HG03060 (cell line): Measurements from ENCODE around the gene DNAH8.

Source experiments
- ATAC-seq: cut with Tn5 transposase; IDR thresholded peaks from one replicate; pipeline ENCODE4 v1.9.1; 2021; ENCODE audit warnings: low read depth, moderate number of reproducible peaks; ENCODE audit not compliant: unreplicated experiment

DNAH8 gene

DNA sequence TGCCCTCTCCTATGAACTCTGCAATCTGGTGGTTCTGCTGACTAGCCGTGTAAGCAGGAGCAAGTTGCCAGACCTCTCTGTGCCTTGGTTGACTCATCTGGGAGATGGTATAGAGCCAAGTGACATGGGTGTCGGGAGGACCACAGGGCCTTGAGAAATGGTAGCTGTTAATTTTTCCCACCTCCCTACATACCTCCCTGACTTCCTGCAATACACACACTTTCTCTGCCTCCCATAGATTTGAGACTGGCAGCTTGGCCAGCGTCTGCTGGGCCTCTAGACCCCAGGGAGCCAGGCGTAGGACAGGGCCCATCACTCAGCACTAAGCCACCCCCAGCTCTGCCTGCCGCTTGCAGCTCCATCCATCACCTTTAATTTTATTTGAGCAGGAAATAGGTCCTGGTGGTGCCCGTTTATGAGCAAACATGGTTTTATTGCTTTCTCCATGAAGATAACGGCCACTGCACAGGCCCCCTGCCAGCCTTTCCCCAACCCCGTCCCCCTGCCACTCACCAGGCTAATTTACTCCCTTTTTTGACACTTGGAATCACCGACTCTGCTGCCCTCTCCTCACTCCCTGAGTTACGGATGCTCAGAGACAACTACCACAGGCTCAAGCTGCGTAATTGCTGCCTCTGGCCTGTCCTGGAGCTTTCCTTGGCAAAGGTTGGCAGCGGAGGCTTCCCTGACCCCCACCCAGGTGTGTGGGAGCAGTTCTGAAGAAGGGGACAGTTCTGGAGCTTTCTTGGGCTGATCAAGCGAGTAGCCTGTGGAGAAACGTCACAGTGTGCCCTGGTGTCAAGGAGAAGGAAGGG lies 344.6 kb downstream of the DNAH8 start:
- no peak for ATAC-seq

DNA sequence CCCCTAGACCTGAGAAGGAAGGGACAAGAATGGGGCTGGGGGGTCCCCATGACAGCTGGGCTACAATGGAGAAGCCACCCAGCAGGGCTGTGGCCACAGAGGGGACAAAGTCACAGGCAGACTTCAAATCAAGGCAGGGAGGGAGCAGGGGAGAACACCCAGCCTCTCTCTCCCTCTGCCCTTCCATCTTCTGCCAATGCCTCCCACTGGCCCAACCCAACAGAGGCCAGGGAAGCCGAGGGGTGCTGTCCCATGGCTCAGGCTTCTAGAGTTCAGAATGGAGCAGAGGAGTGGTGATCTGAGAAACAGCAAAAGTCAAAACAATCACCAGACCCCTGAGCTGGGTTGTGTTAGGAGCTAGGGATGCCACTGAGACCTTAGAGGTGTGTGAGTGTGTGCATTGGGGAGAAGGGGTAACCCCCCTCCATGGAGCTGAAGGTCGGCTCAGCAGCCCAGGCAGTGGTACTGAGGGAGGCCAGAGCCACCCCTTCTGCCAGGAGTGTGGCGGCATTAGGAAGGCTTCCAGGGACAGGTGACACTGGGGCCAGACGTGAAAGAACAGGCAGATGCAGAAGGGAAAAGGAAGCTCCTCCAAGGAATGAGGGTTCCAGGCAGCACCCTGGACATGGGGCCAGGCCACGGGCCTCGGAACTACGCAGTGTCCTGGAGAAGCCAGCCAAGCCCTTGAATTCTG lies 345.5 kb downstream of the DNAH8 start:
- no peak for ATAC-seq

DNA sequence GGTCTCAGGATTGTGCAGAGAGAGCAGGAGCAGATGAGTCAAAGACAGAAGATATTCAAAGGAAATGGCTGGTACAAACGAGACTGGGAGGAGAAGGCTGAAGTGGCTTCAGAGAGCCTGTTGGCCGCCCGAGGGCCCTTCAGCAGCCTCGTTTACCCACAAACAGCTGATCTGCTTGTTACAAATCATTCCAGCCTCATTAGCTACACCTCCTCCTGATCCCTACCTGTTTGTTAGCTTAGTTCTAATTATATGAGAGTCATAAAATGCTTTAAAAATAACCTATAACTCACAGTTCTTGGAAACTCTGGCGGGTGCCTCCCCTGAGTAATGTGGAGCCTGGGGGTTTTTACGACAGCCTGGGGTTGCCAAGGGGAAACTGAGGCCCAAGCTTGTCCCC lies 346.1 kb downstream of the DNAH8 start:
- ATAC-seq, result no peak

DNA sequence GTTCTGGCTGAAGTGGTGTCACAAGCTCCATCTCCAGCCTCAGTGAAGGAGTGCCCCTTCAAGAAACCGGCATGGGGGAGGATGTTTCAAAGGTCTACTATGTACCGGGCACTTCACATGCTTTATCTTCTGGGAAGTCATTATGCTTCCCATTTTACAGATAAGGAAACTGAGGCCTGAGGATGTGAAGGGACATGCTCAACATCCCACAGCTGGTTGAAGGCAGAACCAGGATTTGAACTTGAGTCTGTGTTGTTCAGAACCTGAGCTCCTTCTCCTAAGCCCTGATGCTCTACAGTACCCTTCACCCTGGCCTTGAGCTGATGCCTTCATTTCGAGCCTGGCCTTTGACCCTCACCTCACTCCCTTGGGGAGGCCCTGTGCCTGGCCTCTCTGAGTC lies 346.5 kb downstream of the DNAH8 start:
- no peak for ATAC-seq

DNA sequence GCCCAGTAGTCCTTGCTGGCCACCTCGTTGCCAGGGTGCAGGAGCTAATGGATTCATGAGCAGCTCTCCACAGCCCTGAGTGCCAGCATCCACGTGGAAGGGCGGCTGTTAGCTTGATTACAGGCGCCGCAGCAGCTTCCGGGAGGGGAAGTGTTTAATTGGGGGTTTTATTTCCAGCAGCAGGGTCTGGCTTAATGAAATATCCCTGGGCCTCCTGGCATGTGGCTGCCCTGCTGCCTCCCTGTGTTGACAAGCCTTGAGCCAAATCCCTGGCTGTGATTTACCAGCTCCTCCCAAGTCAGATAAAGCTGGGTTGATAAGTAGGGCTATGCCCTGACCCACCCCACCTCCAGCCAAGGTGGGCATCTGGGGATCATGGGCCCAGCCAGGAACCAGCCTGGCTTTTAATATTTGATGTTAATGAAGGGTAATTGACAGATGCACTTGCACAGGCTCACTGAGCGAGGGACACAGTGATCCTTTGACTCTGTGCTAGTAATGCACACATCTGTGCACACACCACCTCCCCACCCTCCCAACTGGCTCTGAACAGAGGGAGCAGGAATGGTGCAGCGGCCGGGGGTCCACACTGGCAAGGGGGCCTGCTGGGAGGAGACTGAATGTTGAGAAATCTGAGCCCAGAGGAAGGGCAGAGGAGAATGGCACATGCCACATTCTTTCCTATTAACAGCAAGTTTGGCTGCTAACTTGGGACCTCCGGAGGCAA lies 347.1 kb downstream of the DNAH8 start:
- ATAC-seq, result no peak

DNA sequence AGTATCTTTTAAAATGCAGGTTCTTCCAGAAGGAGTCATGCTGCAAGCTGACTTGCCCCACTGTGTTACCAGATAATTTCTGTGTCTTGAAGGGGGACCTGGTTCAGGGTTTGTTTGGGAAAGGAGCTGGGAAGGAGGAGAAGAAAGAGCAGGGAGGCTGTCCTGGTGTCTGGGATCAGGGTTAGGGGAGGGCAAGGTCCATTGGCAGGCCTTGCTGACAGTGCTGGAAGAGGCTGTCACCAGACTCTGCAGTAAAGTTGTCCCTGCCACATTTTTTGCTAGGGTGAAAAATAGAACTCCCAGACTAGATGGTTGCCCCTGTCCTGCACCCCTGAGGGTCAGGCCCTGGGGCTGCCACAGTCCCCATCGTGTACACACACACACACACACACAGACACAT lies 348.4 kb downstream of the DNAH8 start:
- ATAC-seq, result no peak

DNA sequence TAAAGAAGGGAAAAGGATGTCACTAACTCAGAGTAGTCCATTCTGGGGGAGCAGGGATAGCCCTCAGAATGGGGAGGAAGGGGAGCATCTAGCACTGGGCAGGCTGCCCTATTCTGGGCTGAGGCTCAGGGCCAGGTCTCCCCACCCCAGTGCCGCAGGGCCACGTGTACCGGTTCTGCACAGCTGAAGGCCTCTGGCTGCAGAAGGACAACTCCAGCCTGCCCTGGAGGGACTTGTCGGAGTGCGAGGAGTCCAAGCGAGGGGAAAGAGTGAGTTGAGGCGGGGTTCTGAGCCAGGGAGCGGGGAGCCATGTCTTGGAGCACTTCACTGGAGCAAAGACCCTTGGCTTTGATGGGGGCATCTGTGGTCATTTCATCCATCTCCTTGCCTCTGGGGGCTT lies 350.4 kb downstream of the DNAH8 start:
- no peak for ATAC-seq

DNA sequence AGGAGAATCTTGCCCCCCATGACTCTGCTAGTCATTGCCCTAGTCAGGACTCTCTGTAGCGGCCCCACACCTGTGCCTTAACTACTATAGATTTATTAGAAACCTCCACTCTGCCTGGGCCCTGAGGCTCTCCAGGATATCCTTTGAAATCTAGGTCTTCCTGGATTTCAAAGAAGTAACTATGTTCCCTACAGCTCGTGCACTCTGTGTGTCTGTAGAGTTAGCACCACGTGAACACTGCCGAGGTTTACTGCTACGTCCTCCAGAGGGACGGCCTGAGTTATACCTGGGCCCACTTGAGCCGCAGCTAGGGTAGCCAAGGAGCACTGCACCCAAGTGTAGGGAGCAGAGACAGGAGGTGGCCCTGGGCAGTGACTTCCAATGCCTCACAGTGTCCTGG lies 353.3 kb downstream of the DNAH8 start:
- no peak for ATAC-seq

DNA sequence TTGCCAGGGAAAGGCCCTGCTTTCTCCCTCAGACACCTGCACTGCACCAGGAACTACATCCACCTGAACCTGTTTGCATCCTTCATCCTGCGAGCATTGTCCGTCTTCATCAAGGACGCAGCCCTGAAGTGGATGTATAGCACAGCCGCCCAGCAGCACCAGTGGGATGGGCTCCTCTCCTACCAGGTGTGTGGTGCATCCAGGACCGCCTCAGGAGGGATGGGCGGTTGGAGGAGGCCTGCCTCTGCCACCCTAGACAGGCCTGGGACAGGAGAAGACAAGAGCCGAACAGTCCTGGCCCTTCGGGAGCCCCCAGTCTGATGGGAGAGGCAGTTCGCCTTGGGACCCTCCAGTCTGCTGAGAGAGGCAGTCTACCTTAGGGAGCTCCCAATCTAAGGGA lies 357.7 kb downstream of the DNAH8 start:
- no peak for ATAC-seq

DNA sequence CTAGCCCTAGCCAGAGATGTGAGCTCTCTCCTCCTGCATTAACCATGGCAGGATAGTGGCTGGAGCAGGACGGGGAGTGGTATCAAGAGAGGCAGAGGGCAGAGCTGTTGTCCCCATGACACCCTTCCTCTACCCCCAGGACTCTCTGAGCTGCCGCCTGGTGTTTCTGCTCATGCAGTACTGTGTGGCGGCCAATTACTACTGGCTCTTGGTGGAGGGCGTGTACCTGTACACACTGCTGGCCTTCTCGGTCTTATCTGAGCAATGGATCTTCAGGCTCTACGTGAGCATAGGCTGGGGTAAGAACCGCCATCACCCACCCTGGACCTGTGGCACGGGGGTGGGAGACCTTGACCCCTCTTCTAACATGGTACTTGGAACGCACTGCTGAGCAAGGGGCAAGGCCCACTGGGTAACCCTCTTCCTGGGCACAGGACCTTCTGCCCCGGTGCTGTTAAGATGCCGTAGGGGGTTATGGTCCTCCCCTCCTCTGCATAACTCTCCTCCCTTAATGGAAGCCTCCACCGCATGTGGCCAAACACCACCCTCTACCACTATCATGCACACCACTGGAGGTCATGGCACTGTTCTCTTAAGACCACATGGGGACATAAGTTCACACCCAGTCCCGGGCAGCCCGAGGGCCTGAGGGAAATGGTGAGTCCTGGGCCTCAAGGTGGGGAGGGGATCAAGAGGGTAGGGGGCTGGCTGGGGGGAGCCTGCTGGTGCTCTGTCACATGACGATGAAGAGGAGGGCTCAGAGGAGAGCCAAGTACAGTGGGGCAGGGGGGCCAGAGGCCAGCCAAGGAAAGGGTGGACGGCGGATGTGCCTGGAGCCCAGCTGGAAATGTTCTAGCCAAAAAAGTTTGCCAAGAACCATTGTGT lies 358.6 kb downstream of the DNAH8 start:
- no peak for ATAC-seq

DNA sequence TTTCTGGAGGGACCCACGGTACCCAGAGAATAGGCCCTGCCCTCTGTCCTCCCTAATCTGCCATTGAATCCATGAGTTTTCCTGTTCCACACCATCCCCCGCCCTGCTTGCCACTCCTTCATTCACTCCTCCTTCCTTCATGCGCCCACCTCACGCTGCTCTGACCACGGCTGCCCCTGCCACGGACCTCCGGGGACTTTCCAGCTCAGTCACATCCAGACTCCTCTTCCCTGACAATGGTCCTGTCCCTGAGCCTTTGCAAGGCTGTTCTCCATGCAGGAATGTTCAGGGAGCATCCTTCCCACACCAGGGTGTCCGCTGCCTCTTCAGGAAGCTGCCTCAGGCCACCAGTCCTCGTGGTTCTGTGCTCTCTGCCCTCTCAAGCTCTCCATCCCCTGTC lies 359.4 kb downstream of the DNAH8 start:
- ATAC-seq, result no peak

DNA sequence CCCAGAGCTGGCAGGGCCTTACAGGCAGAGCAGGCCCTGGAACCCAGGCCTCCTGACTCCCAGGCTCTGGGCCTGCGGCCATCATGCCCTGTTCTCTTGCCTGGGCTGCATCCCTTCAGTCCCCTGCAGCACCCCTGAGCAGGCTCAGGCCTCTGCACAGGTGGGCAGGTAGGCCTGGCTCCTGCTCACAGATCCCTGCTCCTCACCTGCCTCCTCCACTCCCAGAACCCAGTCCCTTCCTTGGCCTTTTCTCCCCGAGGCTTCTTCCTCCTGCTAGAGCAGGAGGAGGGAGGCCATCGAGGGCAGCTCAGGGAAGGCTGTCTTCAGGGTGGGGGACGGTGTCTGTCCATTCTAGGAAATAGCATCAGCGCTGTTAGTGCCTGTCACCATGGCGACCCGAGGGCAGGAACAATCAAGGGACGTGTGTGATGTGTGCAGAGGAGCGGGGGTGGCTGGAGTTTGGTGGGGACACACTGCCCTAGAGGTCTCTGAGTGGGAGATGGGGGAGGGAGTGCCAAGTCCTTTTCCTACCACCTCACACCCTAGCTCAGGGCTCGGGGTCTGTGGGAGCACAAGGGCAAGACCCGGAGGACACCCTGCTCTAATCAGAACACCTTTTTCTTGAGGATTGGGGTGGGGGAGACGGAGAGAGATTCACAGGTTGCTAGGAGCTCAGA lies 360.0 kb downstream of the DNAH8 start:
- ATAC-seq, result no peak

DNA sequence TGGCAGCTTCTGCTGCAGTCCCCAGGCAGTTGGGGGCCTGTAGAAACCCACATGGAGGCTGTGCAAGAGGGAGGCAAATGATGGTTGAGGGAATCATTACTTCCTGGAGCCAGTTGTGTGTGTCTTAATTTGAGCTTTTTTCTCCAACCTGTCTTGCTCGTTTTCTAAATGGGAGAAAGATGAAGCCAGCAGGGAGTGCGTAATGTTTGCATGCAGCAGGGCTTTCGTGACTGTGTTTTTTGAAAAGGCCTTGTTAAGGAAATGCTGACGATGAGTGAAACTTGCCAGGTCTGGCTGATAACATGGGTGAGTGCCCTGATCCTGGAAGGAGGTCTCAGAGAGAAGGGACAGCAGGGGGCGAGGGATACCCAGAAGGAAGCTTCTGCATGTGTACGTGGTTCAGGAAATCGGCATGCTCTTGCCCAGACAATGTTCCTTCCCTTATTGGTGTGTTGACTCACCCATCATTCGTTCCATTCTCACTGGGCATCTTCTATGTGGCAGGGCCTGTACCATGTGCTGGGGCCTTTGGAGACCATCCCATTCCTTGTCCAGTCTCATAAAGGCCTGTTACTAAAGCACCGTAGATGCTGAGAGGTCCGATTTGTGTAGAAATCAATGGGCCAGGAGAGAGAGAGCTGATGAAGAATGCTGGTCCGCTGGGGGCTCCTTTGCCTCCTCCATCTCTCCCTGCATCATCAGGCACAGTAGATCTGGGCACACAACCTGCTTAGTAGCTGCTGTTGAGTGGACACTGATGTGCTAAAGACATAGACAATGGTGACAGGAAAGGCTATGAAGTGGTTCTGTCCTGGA lies 360.9 kb downstream of the DNAH8 start:
- ATAC-seq, result no peak

DNA sequence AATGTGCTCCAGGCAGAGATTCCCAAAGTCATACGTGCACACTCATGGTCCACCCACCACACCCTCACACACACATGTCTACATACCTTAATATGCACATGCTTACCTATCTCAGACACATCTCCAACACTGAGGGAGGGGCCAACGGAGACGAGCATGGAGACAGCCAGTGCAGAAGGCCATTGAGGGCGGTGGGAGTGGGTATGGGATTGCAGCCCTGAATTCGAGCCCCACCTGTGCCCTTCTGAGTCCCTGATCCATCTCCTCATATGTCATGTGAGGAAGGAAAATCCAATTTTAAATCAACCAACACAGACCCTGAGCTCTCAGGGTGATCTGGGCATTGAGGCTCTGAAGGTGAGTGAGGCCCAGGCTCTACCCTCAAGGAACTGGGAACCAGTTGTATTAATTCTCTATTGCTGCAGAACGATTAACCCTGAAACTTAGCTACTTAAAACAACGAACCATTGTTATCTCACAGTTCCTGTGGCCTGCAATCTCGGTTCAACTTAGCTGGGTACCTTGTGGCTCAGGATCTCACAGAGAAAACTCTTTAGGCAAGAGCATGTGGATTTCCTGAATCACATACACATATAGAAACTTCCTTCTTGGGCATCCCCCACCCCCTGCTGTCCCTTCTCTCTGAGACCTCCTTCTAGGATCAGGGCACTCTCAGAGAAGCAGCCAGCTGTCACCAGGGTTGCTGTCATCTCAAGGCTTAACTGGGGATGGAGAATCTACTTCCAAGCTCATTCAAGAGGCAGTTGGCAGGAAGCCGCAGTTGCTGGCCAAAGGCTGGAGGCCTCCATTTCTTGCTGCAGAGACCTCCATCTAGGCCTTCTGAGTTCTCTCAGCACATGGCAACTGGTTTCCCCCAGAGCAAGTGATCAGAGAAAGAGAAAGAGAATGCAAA lies 361.8 kb downstream of the DNAH8 start:
- no peak for ATAC-seq

DNA sequence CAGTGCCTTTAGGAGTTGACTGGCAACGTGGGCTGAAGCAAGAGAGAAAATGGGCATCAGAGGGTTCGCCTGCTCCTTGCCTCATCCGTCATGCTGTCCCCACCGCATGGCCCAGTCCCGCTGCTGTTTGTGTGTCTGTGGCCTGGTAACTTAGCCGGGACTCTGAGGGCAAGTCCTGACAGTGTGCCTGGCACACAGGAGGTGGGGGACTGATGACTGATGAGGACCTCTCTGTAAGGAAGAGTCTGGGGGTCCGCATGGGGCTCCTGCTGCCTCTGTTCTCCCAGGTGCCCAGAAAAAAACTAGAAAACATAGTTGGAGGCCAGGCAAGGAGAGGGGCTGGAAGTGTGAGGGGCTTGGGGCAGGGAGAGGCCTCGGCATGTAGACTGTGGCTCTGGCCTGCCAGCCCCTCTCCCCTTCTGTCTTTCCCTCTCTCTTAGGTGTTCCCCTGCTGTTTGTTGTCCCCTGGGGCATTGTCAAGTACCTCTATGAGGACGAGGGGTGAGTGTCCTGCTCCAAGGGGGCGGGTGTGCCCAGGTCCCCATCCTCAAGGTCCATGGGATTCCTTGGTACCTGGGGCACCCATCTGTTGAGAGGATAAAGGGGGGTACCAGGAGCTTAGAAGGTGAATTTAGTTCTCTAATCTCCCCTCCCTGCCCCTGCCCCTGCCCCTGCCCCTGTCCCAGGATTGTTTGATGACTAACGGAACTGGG lies 362.9 kb downstream of the DNAH8 start:
- no peak for ATAC-seq

DNA sequence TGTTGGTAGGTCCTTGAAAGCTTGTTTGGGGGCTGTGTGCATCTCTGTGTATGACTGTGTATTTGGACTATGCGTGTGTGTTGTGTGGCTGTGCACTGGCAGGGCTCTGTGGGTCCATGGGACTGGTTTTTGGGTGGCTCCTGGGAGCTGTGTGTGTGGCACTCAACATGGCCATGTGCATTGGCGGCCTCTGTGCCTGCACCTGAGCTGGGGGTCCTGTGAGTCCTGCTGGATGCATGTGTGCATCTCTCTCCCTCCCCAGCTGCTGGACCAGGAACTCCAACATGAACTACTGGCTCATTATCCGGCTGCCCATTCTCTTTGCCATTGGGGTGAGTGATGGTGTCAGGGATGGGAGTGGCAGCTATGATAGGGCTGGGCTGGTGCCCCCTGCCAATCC lies 363.6 kb downstream of the DNAH8 start:
- ATAC-seq, result no peak
